Panc1 (cell line): ENCODE data around the gene CMIP. TPM values are rescaled to one million over a fixed set of nuclear protein-coding genes. Genes with fewer than 3 reads are reported as not detected.

ENCODE experiments used
- ATAC-seq: fragments of 200-7000 bp; cut with Tn5 transposase; 2 replicates; pipeline ENCODE4 v1.9.1; 2020; ENCODE audit warnings: mild to moderate bottlenecking, moderate library complexity
- BruUV-seq: library from RNA; stranded (reverse); fragments of 400-500 nt; replicated peaks from 2 replicates; lab custom pipeline; 2021; lab: Mats Ljungman, UMichigan
- CTCF ChIA-PET: fragments of 300-600 bp; sonication (Branson Sonifier 250); formaldehyde crosslinking; loops from one replicate; lab custom pipeline; 2022; ENCODE audit warnings: antibody characterized with exemption; lab: Charles Lee
- POLR2A ChIA-PET: fragments of 300-600 bp; sonication (Branson Sonifier 250); formaldehyde crosslinking; loops from one replicate; lab custom pipeline; 2022; ENCODE audit warnings: antibody characterized with exemption; lab: Charles Lee
- DNase-seq: peaks from one replicate; pipeline ENCODE4 v3.0.0-alpha.2; 2010; ENCODE audit warnings: low read depth, low spot score
- H3K27ac ChIP-seq: 2 replicates; pipeline ENCODE4 v1.5.1; 2011; ENCODE audit warnings: mild to moderate bottlenecking, low read length, inconsistent platforms
- H3K27me3 ChIP-seq: fragments of 200-500 bp; sonication (Bioruptor generic); 2 replicates; pipeline ENCODE4 v1.6.0; 2014; ENCODE audit warnings: low read length, inconsistent platforms; ENCODE audit not compliant: control insufficient read depth, insufficient read depth
- H3K36me3 ChIP-seq: fragments of 200-500 bp; sonication (Bioruptor generic); 2 replicates; pipeline ENCODE4 v1.5.1; 2014; ENCODE audit warnings: inconsistent platforms, mild to moderate bottlenecking, low read length, moderate library complexity; ENCODE audit not compliant: control insufficient read depth, insufficient read depth
- H3K4me1 ChIP-seq: 2 replicates; pipeline ENCODE4 v1.5.1; 2011; ENCODE audit warnings: inconsistent platforms, mild to moderate bottlenecking, low read length, moderate library complexity; ENCODE audit not compliant: control insufficient read depth, insufficient read depth
- H3K4me3 ChIP-seq, 2 experiments: 2 replicates each; pipeline ENCODE4 v1.5.1; 2011 to 2012; ENCODE audit warnings: low read depth in 2 of 2, low read length in 2 of 2, mild to moderate bottlenecking in 2 of 2, inconsistent platforms in 1 of 2, moderate library complexity in 1 of 2
- H3K9me3 ChIP-seq: fragments of 200-500 bp; sonication (Bioruptor generic); 2 replicates; pipeline ENCODE4 v1.5.1; 2014; ENCODE audit warnings: low read depth, mild to moderate bottlenecking, inconsistent platforms, low read length, moderate library complexity; ENCODE audit not compliant: control insufficient read depth, insufficient read depth
- POLR2AphosphoS5 ChIP-seq: IDR thresholded peaks from 2 replicates; pipeline ENCODE4 v1.6.1; 2012; ENCODE audit warnings: mild to moderate bottlenecking, low read depth, low read length, moderate library complexity
- SIN3A ChIP-seq: IDR thresholded peaks from 2 replicates; pipeline ENCODE4 v1.6.1; 2012; ENCODE audit warnings: low read depth, mild to moderate bottlenecking, low read length, moderate library complexity, borderline replicate concordance; ENCODE audit not compliant: insufficient read depth
- TCF7L2 ChIP-seq: IDR thresholded peaks from 2 replicates; pipeline ENCODE4 v1.6.1; 2011; ENCODE audit warnings: mild to moderate bottlenecking, low read depth, low read length, inconsistent platforms
- in situ Hi-C: cut with HindIII; loops from 2 replicates; pipeline ENCODE4 v1.10.0; 2016; ENCODE audit warnings: low sequenced_read_pairs, low pct_unique_long_range_greater_than_20kb
- intact Hi-C: fragments of 100-400 bp; cut with micrococcal nuclease; formaldehyde crosslinking; loops from one replicate; pipeline ENCODE4 v1.10.0; 2022; ENCODE audit not compliant: unreplicated experiment
- total RNA-seq: library from RNA; stranded (reverse); gene quantifications from one replicate; pipeline ENCODE4 v1.2.1, GENCODE V29; 2021; ENCODE audit not compliant: unreplicated experiment
- TF ChIP-seq, protein P1 (sequence below), 2 experiments: IDR thresholded peaks; 2 replicates each; pipeline ENCODE4 v1.6.1; 2011 to 2012; ENCODE audit warnings: low read depth in 2 of 2, control low read depth in 1 of 2, low read length in 1 of 2, mild to moderate bottlenecking in 1 of 2, moderate library complexity in 1 of 2; ENCODE audit not compliant: insufficient read depth in 1 of 2
- TF ChIP-seq, protein P2 (sequence below): fragments of 450-650 bp; IDR thresholded peaks from 2 replicates; pipeline ENCODE4 v1.5.1; 2017; ENCODE audit warnings: mild to moderate bottlenecking

Gene CMIP
- total RNA-seq, 1 experiment from 2014 or later, result 49.7 TPM

DNA sequence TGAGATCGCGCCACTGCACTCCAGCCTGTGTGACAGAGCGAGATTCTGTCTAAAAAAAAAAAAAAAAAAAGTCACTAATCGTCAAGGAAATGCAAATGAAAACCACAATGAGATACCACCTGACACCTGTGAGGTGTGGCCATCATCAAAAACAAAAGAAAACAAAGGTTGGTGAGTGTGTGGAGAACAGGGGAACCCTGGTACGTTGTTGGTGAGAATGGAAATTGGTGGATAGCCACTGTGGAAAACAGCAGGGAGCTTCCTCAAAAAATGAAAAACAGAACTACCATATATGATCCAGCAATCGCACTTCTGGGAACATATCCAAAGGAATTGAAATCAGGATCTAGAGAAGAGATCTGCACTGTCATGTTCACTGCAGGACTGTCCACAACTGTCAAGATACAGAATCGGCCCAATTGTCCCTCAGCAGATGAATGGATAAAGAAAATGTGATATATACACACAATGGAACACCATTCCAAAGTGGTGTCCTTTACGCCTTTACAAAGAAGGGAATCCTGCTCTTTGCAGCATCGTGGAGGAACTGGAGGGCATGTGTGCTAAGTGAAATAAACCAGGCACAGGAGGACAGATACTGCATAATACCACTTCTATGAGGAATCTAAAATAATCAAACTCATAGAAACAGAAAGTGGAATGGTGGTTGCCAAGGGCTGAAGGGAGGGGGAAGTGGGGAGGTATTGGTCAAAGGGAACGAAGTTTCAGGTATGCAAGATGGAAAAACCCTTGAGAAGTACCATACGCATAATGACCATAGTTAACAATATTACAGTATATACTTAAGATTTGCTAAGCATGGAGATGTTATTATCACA is 271.0 kb downstream of the CMIP start:
- H3K27me3 ChIP-seq, result no peaks in the 10 kb centered on the region
- no peak overlapping the region for H3K27ac ChIP-seq
- H3K4me3 ChIP-seq, result no peak overlapping the region
- H3K36me3 ChIP-seq, result no peaks in the 10 kb centered on the region
- ChIA-PET POLR2A (no interaction called here), CTCF (no interaction called here)
- intact Hi-C loops, result no loop called here
- TF ChIP-seq, protein P1, sequence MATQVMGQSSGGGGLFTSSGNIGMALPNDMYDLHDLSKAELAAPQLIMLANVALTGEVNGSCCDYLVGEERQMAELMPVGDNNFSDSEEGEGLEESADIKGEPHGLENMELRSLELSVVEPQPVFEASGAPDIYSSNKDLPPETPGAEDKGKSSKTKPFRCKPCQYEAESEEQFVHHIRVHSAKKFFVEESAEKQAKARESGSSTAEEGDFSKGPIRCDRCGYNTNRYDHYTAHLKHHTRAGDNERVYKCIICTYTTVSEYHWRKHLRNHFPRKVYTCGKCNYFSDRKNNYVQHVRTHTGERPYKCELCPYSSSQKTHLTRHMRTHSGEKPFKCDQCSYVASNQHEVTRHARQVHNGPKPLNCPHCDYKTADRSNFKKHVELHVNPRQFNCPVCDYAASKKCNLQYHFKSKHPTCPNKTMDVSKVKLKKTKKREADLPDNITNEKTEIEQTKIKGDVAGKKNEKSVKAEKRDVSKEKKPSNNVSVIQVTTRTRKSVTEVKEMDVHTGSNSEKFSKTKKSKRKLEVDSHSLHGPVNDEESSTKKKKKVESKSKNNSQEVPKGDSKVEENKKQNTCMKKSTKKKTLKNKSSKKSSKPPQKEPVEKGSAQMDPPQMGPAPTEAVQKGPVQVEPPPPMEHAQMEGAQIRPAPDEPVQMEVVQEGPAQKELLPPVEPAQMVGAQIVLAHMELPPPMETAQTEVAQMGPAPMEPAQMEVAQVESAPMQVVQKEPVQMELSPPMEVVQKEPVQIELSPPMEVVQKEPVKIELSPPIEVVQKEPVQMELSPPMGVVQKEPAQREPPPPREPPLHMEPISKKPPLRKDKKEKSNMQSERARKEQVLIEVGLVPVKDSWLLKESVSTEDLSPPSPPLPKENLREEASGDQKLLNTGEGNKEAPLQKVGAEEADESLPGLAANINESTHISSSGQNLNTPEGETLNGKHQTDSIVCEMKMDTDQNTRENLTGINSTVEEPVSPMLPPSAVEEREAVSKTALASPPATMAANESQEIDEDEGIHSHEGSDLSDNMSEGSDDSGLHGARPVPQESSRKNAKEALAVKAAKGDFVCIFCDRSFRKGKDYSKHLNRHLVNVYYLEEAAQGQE (IDR thresholded peaks at IDR 0.05; ENCODE audit: insufficient read depth in 1 of 2, low read depth in 2 of 2, low read length in 1 of 2), result no peak
- no peak for TF ChIP-seq TCF7L2
- in situ Hi-C loops, result no loop called here
- ATAC-seq, result no peak
- peaks cover 6% of the 10 kb centered on the region; the same call in 1 of the 2 replicates for H3K4me1 ChIP-seq
- no TSS peak for BruUV-seq
- H3K9me3 ChIP-seq, result no peaks in the 10 kb centered on the region
- DNase-seq, result no peak

DNA sequence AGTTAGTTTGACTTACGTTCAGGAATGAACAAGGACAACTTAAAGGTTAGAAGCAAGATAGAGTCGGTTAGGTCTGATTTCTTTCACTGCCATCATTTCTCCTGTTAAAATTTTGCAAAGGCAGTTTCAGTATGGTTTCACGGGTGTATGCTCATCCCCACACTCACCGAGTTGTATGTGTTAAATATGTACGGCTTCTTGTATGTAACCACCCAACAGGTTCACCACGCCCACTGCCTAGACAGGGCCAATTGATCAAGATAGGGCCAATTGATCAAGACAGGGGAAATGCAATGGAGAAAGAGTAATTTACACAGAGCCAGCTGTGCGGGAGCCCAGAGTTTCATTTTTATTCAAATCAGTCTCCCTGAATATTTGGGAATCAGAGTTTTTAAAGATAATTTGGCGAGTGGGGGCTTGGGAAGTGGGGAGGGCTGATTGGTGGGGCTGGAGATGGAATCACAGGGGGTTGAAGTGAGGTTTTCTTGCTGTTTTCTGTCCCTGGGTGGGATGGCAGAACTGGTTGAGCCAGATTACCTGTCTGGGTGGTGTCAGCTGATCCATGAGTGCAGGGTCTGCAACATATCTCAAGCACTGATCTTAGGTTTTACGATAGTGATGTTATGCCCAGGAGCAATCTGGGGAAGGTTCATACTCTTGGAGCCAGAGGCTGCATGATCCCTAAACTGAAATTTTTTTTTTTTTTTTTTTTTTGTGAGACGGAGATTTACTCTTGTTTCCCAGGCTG is 272.0 kb downstream of the CMIP start:
- TF ChIP-seq, protein P2, sequence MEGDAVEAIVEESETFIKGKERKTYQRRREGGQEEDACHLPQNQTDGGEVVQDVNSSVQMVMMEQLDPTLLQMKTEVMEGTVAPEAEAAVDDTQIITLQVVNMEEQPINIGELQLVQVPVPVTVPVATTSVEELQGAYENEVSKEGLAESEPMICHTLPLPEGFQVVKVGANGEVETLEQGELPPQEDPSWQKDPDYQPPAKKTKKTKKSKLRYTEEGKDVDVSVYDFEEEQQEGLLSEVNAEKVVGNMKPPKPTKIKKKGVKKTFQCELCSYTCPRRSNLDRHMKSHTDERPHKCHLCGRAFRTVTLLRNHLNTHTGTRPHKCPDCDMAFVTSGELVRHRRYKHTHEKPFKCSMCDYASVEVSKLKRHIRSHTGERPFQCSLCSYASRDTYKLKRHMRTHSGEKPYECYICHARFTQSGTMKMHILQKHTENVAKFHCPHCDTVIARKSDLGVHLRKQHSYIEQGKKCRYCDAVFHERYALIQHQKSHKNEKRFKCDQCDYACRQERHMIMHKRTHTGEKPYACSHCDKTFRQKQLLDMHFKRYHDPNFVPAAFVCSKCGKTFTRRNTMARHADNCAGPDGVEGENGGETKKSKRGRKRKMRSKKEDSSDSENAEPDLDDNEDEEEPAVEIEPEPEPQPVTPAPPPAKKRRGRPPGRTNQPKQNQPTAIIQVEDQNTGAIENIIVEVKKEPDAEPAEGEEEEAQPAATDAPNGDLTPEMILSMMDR, result no peak
- no peak for TF ChIP-seq SIN3A
- TF ChIP-seq TCF7L2, result no peak
- no peak for TF ChIP-seq POLR2AphosphoS5
- TF ChIP-seq, protein P1 (IDR thresholded peaks at IDR 0.05; ENCODE audit: insufficient read depth in 1 of 2, low read depth in 2 of 2, low read length in 1 of 2), result no peak
- no peak overlapping the region for H3K27ac ChIP-seq
- ChIA-PET POLR2A (no interaction called here), CTCF (no interaction called here)
- ATAC-seq, result no peak
- H3K4me3 ChIP-seq, result no peak overlapping the region
- BruUV-seq, result no TSS peak
- in situ Hi-C loops, result no loop called here
- no peaks in the 10 kb centered on the region for H3K4me1 ChIP-seq
- H3K27me3 ChIP-seq, result no peaks in the 10 kb centered on the region
- no peak for DNase-seq
- intact Hi-C loops, result no loop called here
- H3K9me3 ChIP-seq, result no peaks in the 10 kb centered on the region
- H3K36me3 ChIP-seq, result no peaks in the 10 kb centered on the region
